BLaER1 (cell line): ENCODE data around the gene SLC46A3.
A peak's percentile ranks its signal among the peaks of the same experiment; 100 is the strongest.

Experiments used
- H3K27ac ChIP-seq: shearing (Covaris generic); formaldehyde crosslinking; 2 replicates; pipeline ENCODE4 v1.8.1; 2022
- H3K27me3 ChIP-seq: shearing (Covaris generic); formaldehyde crosslinking; 2 replicates; pipeline ENCODE4 v1.8.1; 2022
- H3K36me3 ChIP-seq: shearing (Covaris generic); formaldehyde crosslinking; 2 replicates; pipeline ENCODE4 v1.8.1; 2022
- H3K4me1 ChIP-seq: shearing (Covaris generic); formaldehyde crosslinking; 2 replicates; pipeline ENCODE4 v1.8.1; 2022
- H3K4me2 ChIP-seq: shearing (Covaris generic); formaldehyde crosslinking; 2 replicates; pipeline ENCODE4 v1.8.1; 2022
- H3K4me3 ChIP-seq: shearing (Covaris generic); formaldehyde crosslinking; 2 replicates; pipeline ENCODE4 v1.8.1; 2022
- H3K9ac ChIP-seq: shearing (Covaris generic); formaldehyde crosslinking; 2 replicates; pipeline ENCODE4 v1.8.1; 2022
- H3K9me3 ChIP-seq: shearing (Covaris generic); formaldehyde crosslinking; 2 replicates; pipeline ENCODE4 v1.8.1; 2022
- H4K20me1 ChIP-seq: shearing (Covaris generic); formaldehyde crosslinking; 2 replicates; pipeline ENCODE4 v1.8.1; 2022
- Cebpa-rat ChIP-seq: shearing (Covaris generic); IDR thresholded peaks from 2 replicates; pipeline ENCODE4 v1.8.1; 2022

SLC46A3 gene

GRCh38 chr13:28718543-28719226 lies at the start of gene SLC46A3:
SLC46A3 (minus strand) TSS chr13:28718970; CDS start chr13:28717998, 972 bp downstream.
- Histone ChIP-seq H3K4me3 (peak within 1 kb of the TSS; percentile 74), H3K36me3 (no peaks in the 10 kb centered on the region), H3K4me2 (peak within 1 kb of the TSS; percentile 76), H3K9me3 (peaks cover 12% of the 10 kb centered on the region), H3K27me3 (peaks cover 20% of the 10 kb centered on the region), H4K20me1 (no peaks in the 10 kb centered on the region), H3K4me1 (peaks cover 6% of the 10 kb centered on the region; the same call in 1 of the 2 replicates), H3K27ac (no peak within 1 kb of the TSS), H3K9ac (peak within 1 kb of the TSS; percentile 63)
- no peak for TF ChIP-seq Cebpa-rat

- TF ChIP-seq Cebpa-rat: no peak
These were observed 45.1 kb upstream of the SLC46A3 start for GRCh38 chr13:28763887-28764286.

GRCh38 chr13:28761586-28761985 lies 42.8 kb upstream of the SLC46A3 start:
- H3K27ac ChIP-seq: no peak overlapping the region
- no peaks in the 10 kb centered on the region for H3K4me1 ChIP-seq
- H3K4me2 ChIP-seq: no peak overlapping the region

More at GRCh38 chr13:28763887-28764286, 45.1 kb upstream of the SLC46A3 start:
- H3K4me1 ChIP-seq: no peaks in the 10 kb centered on the region
- H3K27ac ChIP-seq: no peak overlapping the region
- H3K27me3 ChIP-seq: no peaks in the 10 kb centered on the region
- H3K4me2 ChIP-seq: no peak overlapping the region
- no peak overlapping the region for H3K4me3 ChIP-seq
- no peak overlapping the region for H3K9ac ChIP-seq
- H3K36me3 ChIP-seq: no peaks in the 10 kb centered on the region
- peaks cover 30% of the 10 kb centered on the region for H3K9me3 ChIP-seq
- H4K20me1 ChIP-seq: no peaks in the 10 kb centered on the region

GRCh38 chr13:28755546-28755870 lies 36.7 kb upstream of the SLC46A3 start:
- Histone ChIP-seq H3K4me1 (peaks cover 7% of the 10 kb centered on the region; the same call in 1 of the 2 replicates), H3K36me3 (no peaks in the 10 kb centered on the region), H3K9me3 (peaks cover 41% of the 10 kb centered on the region), H3K9ac (no peak overlapping the region), H3K4me3 (no peak overlapping the region), H3K27me3 (no peaks in the 10 kb centered on the region), H4K20me1 (no peaks in the 10 kb centered on the region), H3K4me2 (no peak overlapping the region), H3K27ac (no peak overlapping the region)
- TF ChIP-seq Cebpa-rat: no peak

More at GRCh38 chr13:28761586-28761985, 42.8 kb upstream of the SLC46A3 start:
- H3K9me3 ChIP-seq: peaks cover 34% of the 10 kb centered on the region
- H3K9ac ChIP-seq: no peak overlapping the region
- H3K4me3 ChIP-seq: no peak overlapping the region
- H4K20me1 ChIP-seq: no peaks in the 10 kb centered on the region
- no peaks in the 10 kb centered on the region for H3K36me3 ChIP-seq
- no peak for TF ChIP-seq Cebpa-rat
- no peaks in the 10 kb centered on the region for H3K27me3 ChIP-seq

- peaks cover 7% of the 10 kb centered on the region; the same call in 1 of the 2 replicates for H3K4me1 ChIP-seq
- H3K9ac ChIP-seq: no peak overlapping the region
- no peaks in the 10 kb centered on the region for H3K36me3 ChIP-seq
- no peak for TF ChIP-seq Cebpa-rat
- H3K4me2 ChIP-seq: no peak overlapping the region; the same call in 1 of the 2 replicates
- H4K20me1 ChIP-seq: no peaks in the 10 kb centered on the region
- H3K27ac ChIP-seq: no peak overlapping the region
- H3K9me3 ChIP-seq: peaks cover 40% of the 10 kb centered on the region
- no peaks in the 10 kb centered on the region for H3K27me3 ChIP-seq
- H3K4me3 ChIP-seq: no peak overlapping the region
These were observed 36.2 kb upstream of the SLC46A3 start for GRCh38 chr13:28754698-28755545.

GRCh38 chr13:28753946-28754345 lies 35.2 kb upstream of the SLC46A3 start:
- TF ChIP-seq Cebpa-rat: no peak
- no peak overlapping the region for H3K9ac ChIP-seq
- H3K27ac ChIP-seq: no peak overlapping the region

DNA sequence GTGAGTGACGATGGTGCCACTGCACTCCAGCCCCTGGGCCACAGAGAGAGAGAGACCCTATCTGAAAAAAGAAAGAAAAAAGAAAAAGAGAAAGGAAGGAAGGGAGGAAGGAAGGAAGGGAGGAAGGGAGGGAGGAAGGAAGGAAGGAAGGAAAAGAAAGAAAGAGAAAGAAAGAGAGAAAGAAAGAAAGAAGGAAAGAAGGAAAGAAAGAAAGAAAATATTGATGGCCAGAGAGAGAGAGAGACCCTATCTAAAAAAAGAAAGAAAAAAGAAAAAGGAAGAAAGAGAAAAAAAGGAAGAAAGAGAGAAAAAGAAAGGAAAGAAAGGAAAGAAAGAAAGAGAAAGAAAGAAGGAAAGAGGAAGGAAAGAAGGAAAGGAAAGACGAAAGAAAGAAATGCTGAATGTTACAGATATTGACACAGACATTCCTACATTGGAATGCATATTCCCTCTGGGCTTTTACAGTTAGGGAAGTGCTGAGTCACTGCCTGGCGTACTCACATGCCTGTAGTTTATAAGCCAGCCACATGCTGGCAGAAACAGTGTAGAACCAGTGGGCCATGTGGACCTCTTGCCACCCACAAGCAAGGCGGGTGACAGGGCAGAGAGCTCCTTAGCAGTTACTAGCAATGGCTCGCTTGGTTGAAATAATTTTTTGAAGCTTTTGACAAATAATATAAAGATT lies 34.6 kb upstream of the SLC46A3 start:
- Histone ChIP-seq H3K36me3 (no peaks in the 10 kb centered on the region), H3K9me3 (peaks cover 25% of the 10 kb centered on the region), H3K27me3 (no peaks in the 10 kb centered on the region), H3K4me2 (no peak overlapping the region), H3K4me3 (no peak overlapping the region), H3K4me1 (peaks cover 7% of the 10 kb centered on the region; the same call in 1 of the 2 replicates), H4K20me1 (no peaks in the 10 kb centered on the region), H3K27ac (no peak overlapping the region), H3K9ac (no peak overlapping the region)
- TF ChIP-seq Cebpa-rat: no peak

More at GRCh38 chr13:28753946-28754345, 35.2 kb upstream of the SLC46A3 start:
- no peaks in the 10 kb centered on the region for H3K36me3 ChIP-seq
- H4K20me1 ChIP-seq: no peaks in the 10 kb centered on the region
- no peaks in the 10 kb centered on the region for H3K27me3 ChIP-seq
- H3K4me2 ChIP-seq: no peak overlapping the region
- peaks cover 31% of the 10 kb centered on the region for H3K9me3 ChIP-seq
- peaks cover 7% of the 10 kb centered on the region; the same call in 1 of the 2 replicates for H3K4me1 ChIP-seq
- no peak overlapping the region for H3K4me3 ChIP-seq

- Histone ChIP-seq H3K9me3 (peaks cover 14% of the 10 kb centered on the region), H3K27ac (no peak overlapping the region), H3K4me3 (no peak overlapping the region), H3K27me3 (no peaks in the 10 kb centered on the region), H3K4me2 (no peak overlapping the region), H3K4me1 (peaks cover 7% of the 10 kb centered on the region; the same call in 1 of the 2 replicates), H3K9ac (no peak overlapping the region), H3K36me3 (no peaks in the 10 kb centered on the region), H4K20me1 (no peaks in the 10 kb centered on the region)
- TF ChIP-seq Cebpa-rat: no peak
These were observed 32.6 kb upstream of the SLC46A3 start for GRCh38 chr13:28751175-28751960.
